HCT116 (cell line): ENCODE measurements around the gene NUDT16L1. TPM values are rescaled to one million over a fixed set of nuclear protein-coding genes. Genes with fewer than 3 reads are reported as not detected.

Experiments used
- ATAC-seq: fragments of 200-7000 bp; cut with Tn5 transposase; 2 replicates; pipeline ENCODE4 v1.9.1; 2020; ENCODE audit warnings: mild to moderate bottlenecking, moderate library complexity
- BruUV-seq: library from RNA; stranded (reverse); fragments of 400-500 nt; replicated peaks from 2 replicates; lab custom pipeline; 2021; lab: Mats Ljungman, UMichigan
- CTCF ChIA-PET: fragments of 300-600 bp; sonication (Branson Sonifier 250); formaldehyde crosslinking; loops from one replicate; lab custom pipeline; 2021; ENCODE audit warnings: antibody characterized with exemption; lab: Charles Lee
- POLR2A ChIA-PET: fragments of 300-600, 350-600 bp; sonication (Branson Sonifier 250); formaldehyde crosslinking; loops from one replicate; lab custom pipeline; 2021; ENCODE audit warnings: antibody characterized with exemption; lab: Charles Lee
- RAD21 ChIA-PET, 2 experiments: fragments of 300-600 bp; sonication (Branson Sonifier 250); formaldehyde crosslinking; loops; one replicate each; lab custom pipeline; 2023; ENCODE audit warnings: low total read pairs in 2 of 2; ENCODE audit not compliant: uncharacterized antibody in 2 of 2, unreplicated experiment in 2 of 2, low non-redundant PET in 1 of 2; lab: Charles Lee
- DNase-seq: peaks from one replicate; pipeline ENCODE4 v3.0.0-alpha.2; 2010; ENCODE audit warnings: low read depth, low spot score
- H2AFZ ChIP-seq: fragments of 200-600 bp; shearing (Covaris generic), sonication (generic); 2 replicates; pipeline ENCODE4 v1.6.1; 2017; ENCODE audit warnings: low read depth, mixed run types, mixed read lengths, antibody characterized with exemption, low read length; ENCODE audit not compliant: poor library complexity, severe bottlenecking
- H3K27ac ChIP-seq: 2 replicates; pipeline ENCODE4 v1.5.1; 2012; ENCODE audit warnings: low read depth, low read length
- H3K27me3 ChIP-seq: fragments of 200-600 bp; sonication (generic); 2 replicates; pipeline ENCODE4 v1.6.1; 2016; ENCODE audit warnings: mixed run types, low read length, mixed read lengths; ENCODE audit not compliant: insufficient read depth
- H3K36me3 ChIP-seq, 2 experiments: fragments of 200-500 bp in 1 of 2; fragments of 200-600 bp in 1 of 2; sonication (Bioruptor generic) in 1 of 2; sonication (generic) in 1 of 2; 2 replicates each; pipeline versions ENCODE4 v1.5.1 to v1.6.1; 2014 to 2016; ENCODE audit warnings: low read length in 2 of 2, inconsistent platforms in 1 of 2, mixed read lengths in 1 of 2, mixed run types in 1 of 2; ENCODE audit not compliant: insufficient read depth in 2 of 2, control insufficient read depth in 1 of 2
- H3K4me1 ChIP-seq, 2 experiments: fragments of 200-600 bp in 1 of 2; sonication (generic) in 1 of 2; 2 replicates each; pipeline versions ENCODE4 v1.5.1 to v1.6.1; 2012 to 2017; ENCODE audit warnings: low read length in 2 of 2, inconsistent platforms in 1 of 2, mild to moderate bottlenecking in 1 of 2, mixed read lengths in 1 of 2, mixed run types in 1 of 2, moderate library complexity in 1 of 2; ENCODE audit not compliant: insufficient read depth in 2 of 2, control insufficient read depth in 1 of 2
- H3K4me2 ChIP-seq: fragments of 200-600 bp; sonication (generic); 2 replicates; pipeline ENCODE4 v1.6.1; 2017; ENCODE audit warnings: mixed run types, low read length, mixed read lengths
- H3K4me3 ChIP-seq, 2 experiments: fragments of 200-600 bp in 1 of 2; sonication (generic) in 1 of 2; replicated peaks in 1 of 2; 2 replicates each; pipeline ENCODE4 v1.5.1; 2011 to 2016; ENCODE audit warnings: low read length in 2 of 2, control low read depth in 1 of 2, low read depth in 1 of 2, mild to moderate bottlenecking in 1 of 2, mixed read lengths in 1 of 2, mixed run types in 1 of 2
- H3K79me2 ChIP-seq: fragments of 200-600 bp; sonication (generic); 2 replicates; pipeline ENCODE4 v1.6.1; 2017; ENCODE audit warnings: mild to moderate bottlenecking, mixed run types, low read length, moderate library complexity, mixed read lengths; ENCODE audit not compliant: insufficient read depth
- H3K9ac ChIP-seq: fragments of 200-600 bp; sonication (generic); 2 replicates; pipeline ENCODE4 v1.6.1; 2016; ENCODE audit warnings: low read length, mixed read lengths
- H3K9me2 ChIP-seq: fragments of 200-600 bp; sonication (generic), shearing (Covaris generic); 2 replicates; pipeline ENCODE4 v1.6.1; 2017; ENCODE audit warnings: mixed run types, mild to moderate bottlenecking, moderate library complexity; ENCODE audit not compliant: insufficient read depth
- H3K9me3 ChIP-seq, 2 experiments: fragments of 200-500 bp in 1 of 2; fragments of 200-600 bp in 1 of 2; sonication (Bioruptor generic) in 1 of 2; sonication (generic) in 1 of 2; 2 replicates each; pipeline ENCODE4 v1.6.1; 2014 to 2017; ENCODE audit warnings: low read length in 2 of 2, mixed read lengths in 2 of 2, inconsistent platforms in 1 of 2, low read depth in 1 of 2, mild to moderate bottlenecking in 1 of 2, mixed run types in 1 of 2, moderate library complexity in 1 of 2; ENCODE audit not compliant: control insufficient read depth in 1 of 2, insufficient read depth in 1 of 2
- H4K20me1 ChIP-seq: fragments of 200-600 bp; sonication (generic), shearing (Covaris generic); 2 replicates; pipeline ENCODE4 v1.6.1; 2017; ENCODE audit warnings: mixed run types, mild to moderate bottlenecking, moderate library complexity; ENCODE audit not compliant: insufficient read depth
- ATF3 ChIP-seq: IDR thresholded peaks from 2 replicates; pipeline ENCODE4 v1.6.1; 2012
- CEBPB ChIP-seq: IDR thresholded peaks from 2 replicates; pipeline ENCODE4 v1.6.1; 2012; ENCODE audit warnings: low read depth
- EGR1 ChIP-seq: IDR thresholded peaks from 2 replicates; pipeline ENCODE4 v1.6.1; 2012; ENCODE audit warnings: low read depth
- EZH2phosphoT487 ChIP-seq: fragments of 200-600 bp; IDR thresholded peaks from 2 replicates; pipeline ENCODE4 v1.6.1; 2018; ENCODE audit warnings: antibody characterized with exemption, borderline replicate concordance
- MAX ChIP-seq: IDR thresholded peaks from 2 replicates; pipeline ENCODE4 v1.6.1; 2012
- POLR2A ChIP-seq: IDR thresholded peaks from 2 replicates; pipeline ENCODE4 v1.7.0; 2011; ENCODE audit warnings: borderline replicate concordance; ENCODE audit not compliant: insufficient read depth, insufficient read length; ENCODE audit errors: extremely low read depth
- SIN3A ChIP-seq: IDR thresholded peaks from 2 replicates; pipeline ENCODE4 v1.6.1; 2012; ENCODE audit warnings: low read depth
- SRF ChIP-seq: IDR thresholded peaks from 2 replicates; pipeline ENCODE4 v1.6.1; 2012; ENCODE audit warnings: low read depth
- TCF7L2 ChIP-seq: IDR thresholded peaks from 2 replicates; pipeline ENCODE4 v1.7.0; 2011; ENCODE audit warnings: borderline replicate concordance, inconsistent platforms; ENCODE audit not compliant: insufficient read depth, insufficient read length; ENCODE audit errors: extremely low read depth
- YY1 ChIP-seq: IDR thresholded peaks from 2 replicates; pipeline ENCODE4 v1.6.1; 2011; ENCODE audit warnings: low read length, low read depth, moderate library complexity, mild to moderate bottlenecking; ENCODE audit not compliant: insufficient replicate concordance; ENCODE audit errors: extremely low read depth
- ZNF274 ChIP-seq: fragments of 200-500 bp; sonication (Bioruptor generic); IDR thresholded peaks from 2 replicates; pipeline ENCODE4 v1.6.1; 2014; ENCODE audit warnings: mild to moderate bottlenecking, low read depth, low read length, inconsistent platforms
- intact Hi-C: fragments of 100-400 bp; cut with micrococcal nuclease; formaldehyde crosslinking; loops from 2 replicates; pipeline ENCODE4 v1.10.0; 2022
- total RNA-seq: library from RNA; stranded (reverse); gene quantifications from one replicate; pipeline ENCODE4 v1.2.1, GENCODE V29; 2021; ENCODE audit not compliant: unreplicated experiment

Gene NUDT16L1
- total RNA-seq, 1 experiment from 2014 or later, result 23.4 TPM

GRCh38 chr16:4679156-4679849, 14.1 kb upstream of the NUDT16L1 start:
- ATAC-seq, result no peak
- CTCF ChIA-PET, result no interaction called here
- H3K9me2 ChIP-seq, result no peaks in the 10 kb centered on the region
- H3K27ac ChIP-seq, result no peak overlapping the region
- no peak overlapping the region for H2AFZ ChIP-seq
- intact Hi-C loops, result no loop called here
- POLR2A ChIA-PET, result no interaction called here
- H3K4me1 ChIP-seq, result no peaks in the 10 kb centered on the region
- no peak overlapping the region for H3K4me2 ChIP-seq
- H4K20me1 ChIP-seq, result no peaks in the 10 kb centered on the region
- no peaks in the 10 kb centered on the region for H3K27me3 ChIP-seq
- DNase-seq, result no peak
- no peak overlapping the region for H3K9ac ChIP-seq
- H3K4me3 ChIP-seq, result no peak overlapping the region
- TF ChIP-seq SRF, result no peak
- TF ChIP-seq CEBPB, result no peak
- no peak for TF ChIP-seq YY1
- no TSS peak for BruUV-seq
- peaks cover 0 to 4% of the 10 kb centered on the region in 2 experiments; a peak in 1 of 4 replicates for H3K36me3 ChIP-seq
- RAD21 ChIA-PET, result interaction anchor here in 1 of 2 experiments (0.6 kb wide), 1 partner anchor 37 kb away, joined by 6 read pairs; no protein-coding TSS in a partner anchor
- no peaks in the 10 kb centered on the region for H3K9me3 ChIP-seq
- no peaks in the 10 kb centered on the region for H3K79me2 ChIP-seq

- ATAC-seq, result no peak
- Histone ChIP-seq H3K36me3 (peaks cover 0 to 7% of the 10 kb centered on the region in 2 experiments; a peak in 1 of 4 replicates), H3K9ac (no peak overlapping the region), H3K9me3 (no peaks in the 10 kb centered on the region), H3K4me1 (no peaks in the 10 kb centered on the region), H4K20me1 (no peaks in the 10 kb centered on the region), H3K27me3 (no peaks in the 10 kb centered on the region), H3K79me2 (no peaks in the 10 kb centered on the region), H3K4me2 (no peak overlapping the region), H2AFZ (no peak overlapping the region), H3K9me2 (no peaks in the 10 kb centered on the region), H3K4me3 (no peak overlapping the region), H3K27ac (no peak overlapping the region)
- ChIA-PET RAD21 (no interaction called here), CTCF (no interaction called here), POLR2A (no interaction called here)
- no peak for TF ChIP-seq EZH2phosphoT487
- no peak for TF ChIP-seq TCF7L2
- no peak for TF ChIP-seq SIN3A
- no peak for TF ChIP-seq EGR1
- TF ChIP-seq ZNF274, result no peak
- TF ChIP-seq POLR2A, result no peak
- no peak for TF ChIP-seq MAX
- no peak for TF ChIP-seq ATF3
- DNase-seq, result no peak
- no TSS peak for BruUV-seq
- intact Hi-C loops, result no loop called here
Observed at GRCh38 chr16:4679850-4680636, 13.3 kb upstream of the NUDT16L1 start.
